ENCODE measurements around the gene MYL1. TPM values are rescaled to one million over a fixed set of nuclear protein-coding genes. Genes with fewer than 3 reads are reported as not detected.

MYL1 gene

GRCh38 chr2:210252699-210253606, 62.0 kb downstream of the MYL1 start:
- Histone ChIP-seq H2BK15ac (ENCODE audit: low read length) (no peak overlapping the region), H2AK5ac (ENCODE audit: low read depth, low read length) (no peak overlapping the region), H4K91ac (ENCODE audit: low read depth, low read length, poor library complexity) (no peak overlapping the region), H2BK12ac (ENCODE audit: low read length) (no peak overlapping the region), H3K9me3 (replicated peaks in 1 of 2; ENCODE audit: control insufficient read depth in 2 of 2, insufficient read depth in 1 of 2, low read depth in 1 of 2, low read length in 2 of 2) (no peaks in the 10 kb centered on the region), H3K4me1 (ENCODE audit: control insufficient read depth in 2 of 2, insufficient read depth in 1 of 2, low read depth in 1 of 2, low read length in 2 of 2) (no peaks in the 10 kb centered on the region), H2BK5ac (ENCODE audit: low read length) (no peak overlapping the region), H3K4me3 (ENCODE audit: low read length in 2 of 2) (no peak overlapping the region), H4K8ac (ENCODE audit: low read depth, low read length) (no peak overlapping the region), H2BK120ac (ENCODE audit: low read depth, low read length) (no peak overlapping the region), H3K4me2 (ENCODE audit: insufficient read depth, low read length, poor library complexity, severe bottlenecking) (no peak overlapping the region), H3K79me1 (ENCODE audit: low read depth, low read length) (no peaks in the 10 kb centered on the region), H3K23ac (ENCODE audit: low read depth, low read length, poor library complexity) (no peak overlapping the region), H3K9ac (ENCODE audit: low read depth, low read length, poor library complexity) (no peak overlapping the region), H3K27me3 (ENCODE audit: control insufficient read depth in 3 of 3, insufficient read depth in 3 of 3, low read depth in 1 of 3, low read length in 3 of 3) (no peaks in the 10 kb centered on the region), H3K27ac (replicated peaks; ENCODE audit: low read length) (no peak overlapping the region), H3K14ac (ENCODE audit: low read length) (no peak overlapping the region), H3K36me3 (replicated peaks in 1 of 2; ENCODE audit: control insufficient read depth in 2 of 2, insufficient read depth in 2 of 2, low read length in 2 of 2) (no peaks in the 10 kb centered on the region), H2AFZ (ENCODE audit: low read length) (no peak overlapping the region), H3K4ac (ENCODE audit: low read length) (no peak overlapping the region), H3K18ac (ENCODE audit: low read length) (no peak overlapping the region)
- WGBS, 2 donors (ENCODE audit: extremely low coverage in 2 of 2, insufficient read length in 2 of 2, insufficient replicate concordance in 1 of 2): no CpG with 5 or more reads among the region's 7 CpGs
- no peak for DNase-seq (ENCODE audit: low spot score)

GRCh38 chr2:210250622-210251021, 64.4 kb downstream of the MYL1 start:
- Histone ChIP-seq H3K4me3 (ENCODE audit: low read length in 2 of 2) (no peak overlapping the region), H3K14ac (ENCODE audit: low read length) (no peak overlapping the region), H2AK5ac (ENCODE audit: low read depth, low read length) (no peak overlapping the region), H2BK120ac (ENCODE audit: low read depth, low read length) (no peak overlapping the region), H2BK12ac (ENCODE audit: low read length) (no peak overlapping the region), H4K91ac (ENCODE audit: low read depth, low read length, poor library complexity) (no peak overlapping the region), H3K18ac (ENCODE audit: low read length) (no peak overlapping the region), H3K36me3 (replicated peaks in 1 of 2; ENCODE audit: control insufficient read depth in 2 of 2, insufficient read depth in 2 of 2, low read length in 2 of 2) (no peaks in the 10 kb centered on the region), H3K9ac (ENCODE audit: low read depth, low read length, poor library complexity) (no peak overlapping the region), H3K27ac (replicated peaks; ENCODE audit: low read length) (no peak overlapping the region), H3K4me1 (ENCODE audit: control insufficient read depth in 2 of 2, insufficient read depth in 1 of 2, low read depth in 1 of 2, low read length in 2 of 2) (no peaks in the 10 kb centered on the region), H3K27me3 (ENCODE audit: control insufficient read depth in 3 of 3, insufficient read depth in 3 of 3, low read depth in 1 of 3, low read length in 3 of 3) (no peaks in the 10 kb centered on the region), H4K8ac (ENCODE audit: low read depth, low read length) (no peak overlapping the region), H3K79me1 (ENCODE audit: low read depth, low read length) (no peaks in the 10 kb centered on the region), H2AFZ (ENCODE audit: low read length) (no peak overlapping the region), H3K4ac (ENCODE audit: low read length) (no peak overlapping the region), H3K9me3 (replicated peaks in 1 of 2; ENCODE audit: control insufficient read depth in 2 of 2, insufficient read depth in 1 of 2, low read depth in 1 of 2, low read length in 2 of 2) (no peaks in the 10 kb centered on the region), H2BK15ac (ENCODE audit: low read length) (no peak overlapping the region), H2BK5ac (ENCODE audit: low read length) (no peak overlapping the region), H3K23ac (ENCODE audit: low read depth, low read length, poor library complexity) (no peak overlapping the region), H3K4me2 (ENCODE audit: insufficient read depth, low read length, poor library complexity, severe bottlenecking) (no peak overlapping the region)
- no peak for DNase-seq (ENCODE audit: low spot score)
- no CpG with 5 or more reads among the region's 1 CpG for WGBS, 2 donors (ENCODE audit: extremely low coverage in 2 of 2, insufficient read length in 2 of 2, insufficient replicate concordance in 1 of 2)

Small RNA genes lying within 50 kb of the gene (small RNA-seq; reads per million reads assigned to genes)
- gene RF00019 (ENCODE audit: insufficient read depth): not detected
